ENCODE measurements around the gene TMPRSS4.
"Not testable (repeated sequence)": the region's sequence is repeated elsewhere in the genome, so short reads cannot be mapped to it uniquely, and the experiment has no call there.

The TMPRSS4 gene

DNA sequence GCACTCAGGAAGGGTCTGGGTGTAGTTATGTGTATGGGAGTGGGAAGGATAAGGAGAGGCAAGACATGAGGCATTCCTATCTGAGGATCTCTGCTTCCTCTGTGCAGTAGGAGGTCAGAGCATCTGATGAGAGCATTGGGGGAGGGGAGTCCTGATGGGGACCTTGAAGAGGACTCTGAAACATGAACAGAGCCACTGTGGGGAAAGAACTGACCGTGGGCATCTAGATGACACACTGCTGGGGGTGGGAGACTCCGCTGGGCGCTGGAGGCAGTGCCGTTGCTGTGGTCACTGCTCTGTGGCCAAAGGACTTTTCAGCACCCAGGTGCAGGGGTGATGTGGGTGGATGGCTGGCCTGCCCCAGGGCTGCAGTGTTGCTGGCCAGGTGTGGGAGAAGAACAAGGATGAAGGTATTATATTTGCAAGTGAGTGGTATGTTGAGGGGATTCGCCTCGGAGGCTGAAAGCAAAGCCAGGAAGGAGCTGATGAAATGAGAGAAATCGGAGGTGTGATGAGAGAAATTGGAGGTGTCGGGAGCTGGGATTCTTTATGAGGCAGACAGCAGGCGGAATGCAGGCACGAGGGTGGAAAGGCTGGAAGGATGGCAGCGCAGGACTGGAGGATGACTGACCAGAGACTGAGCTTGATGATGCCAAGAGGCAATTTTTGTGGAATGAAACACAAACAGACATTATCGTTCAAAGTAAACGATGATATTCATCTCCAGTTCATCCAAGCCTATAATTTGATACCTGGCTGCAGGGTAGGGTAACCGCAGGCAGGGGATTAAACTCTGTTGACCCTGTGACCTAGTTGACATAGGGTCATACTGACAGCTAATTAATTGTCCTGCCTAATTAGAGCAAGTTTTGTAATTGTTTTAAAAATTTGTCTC, 19.4 kb upstream of the TMPRSS4 start:
- DNase-seq = no peak

- DNase-seq = no peak
Observed at GRCh38 chr11:118058311-118059245, 18.3 kb upstream of the TMPRSS4 start.

GRCh38 chr11:118059246-118059940, 17.5 kb upstream of the TMPRSS4 start:
- DNase-seq = no peak

GRCh38 chr11:118060081-118060661, 16.7 kb upstream of the TMPRSS4 start:
- DNase-seq = no peak

GRCh38 chr11:118060869-118061268, 16.0 kb upstream of the TMPRSS4 start:
- no peak for DNase-seq

- no peak for DNase-seq
Observed at GRCh38 chr11:118061586-118062125, 15.2 kb upstream of the TMPRSS4 start.

DNA sequence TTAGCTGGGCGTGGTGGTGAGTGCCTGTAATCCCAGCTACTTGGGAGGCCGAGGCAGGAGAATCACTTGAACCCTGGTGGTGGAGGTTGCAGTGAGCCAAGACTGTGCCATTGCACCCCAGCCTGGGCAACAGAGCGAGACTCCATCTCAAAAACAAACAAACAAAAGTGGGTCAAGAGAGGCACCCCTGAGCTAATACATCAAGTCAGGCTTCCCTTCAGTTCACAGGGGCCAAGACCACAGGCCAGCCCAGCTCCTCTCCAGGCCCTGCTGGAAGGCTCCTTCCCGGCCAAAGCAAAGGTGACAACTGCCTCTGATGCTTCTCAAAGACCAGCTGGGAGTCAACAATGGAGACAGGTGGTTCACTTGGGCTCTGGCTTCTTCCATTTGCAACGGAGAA, 14.7 kb upstream of the TMPRSS4 start:
- not testable (repeated sequence) for DNase-seq

DNA sequence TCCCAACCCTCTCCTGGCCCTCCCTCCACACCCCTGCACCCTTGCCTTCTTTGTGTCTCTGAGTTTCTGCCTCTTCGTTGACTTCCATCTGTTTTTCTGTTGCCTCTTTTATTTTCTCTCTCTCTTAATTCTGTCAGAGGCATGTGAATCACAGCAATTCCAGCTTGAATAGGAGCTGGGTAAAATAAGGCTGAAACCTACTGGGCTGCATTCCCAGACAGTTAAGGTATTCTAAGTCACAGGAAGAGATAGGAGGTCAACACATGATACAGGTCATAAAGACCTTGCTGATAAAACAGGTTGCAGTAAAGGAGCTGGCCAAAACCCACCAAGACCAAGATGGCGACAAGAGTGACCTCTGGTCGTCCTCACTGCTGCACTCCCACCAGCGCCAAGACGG, 14.2 kb upstream of the TMPRSS4 start:
- not testable (repeated sequence) for DNase-seq

- DNase-seq = no peak
Observed at GRCh38 chr11:118064956-118065355, 11.9 kb upstream of the TMPRSS4 start.

DNA sequence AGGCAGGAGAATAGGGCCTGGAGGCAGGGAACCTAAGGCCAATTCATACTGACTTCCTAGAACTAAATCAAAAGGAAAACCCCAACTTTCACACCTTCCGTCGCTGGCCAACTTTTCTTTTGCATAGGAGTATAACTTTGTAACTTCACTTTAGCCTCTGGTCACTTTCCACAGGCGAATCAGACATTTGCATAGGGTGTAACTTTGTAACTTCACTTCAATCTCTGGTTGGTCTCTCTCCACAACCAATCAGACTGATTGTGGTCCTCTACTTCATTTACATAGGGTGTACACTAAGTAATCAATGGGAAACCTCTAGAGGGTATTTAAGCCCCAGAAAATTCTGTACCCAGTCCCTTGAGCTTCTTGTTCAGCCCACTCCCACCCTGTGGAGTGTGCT, 11.5 kb upstream of the TMPRSS4 start:
- no peak for DNase-seq

GRCh38 chr11:118067006-118067405, 9.9 kb upstream of the TMPRSS4 start:
- DNase-seq = no peak

GRCh38 chr11:118068206-118068944, 8.5 kb upstream of the TMPRSS4 start:
- DNase-seq = no peak

- DNase-seq = no peak
Observed at GRCh38 chr11:118068945-118069612, 7.8 kb upstream of the TMPRSS4 start.

DNA sequence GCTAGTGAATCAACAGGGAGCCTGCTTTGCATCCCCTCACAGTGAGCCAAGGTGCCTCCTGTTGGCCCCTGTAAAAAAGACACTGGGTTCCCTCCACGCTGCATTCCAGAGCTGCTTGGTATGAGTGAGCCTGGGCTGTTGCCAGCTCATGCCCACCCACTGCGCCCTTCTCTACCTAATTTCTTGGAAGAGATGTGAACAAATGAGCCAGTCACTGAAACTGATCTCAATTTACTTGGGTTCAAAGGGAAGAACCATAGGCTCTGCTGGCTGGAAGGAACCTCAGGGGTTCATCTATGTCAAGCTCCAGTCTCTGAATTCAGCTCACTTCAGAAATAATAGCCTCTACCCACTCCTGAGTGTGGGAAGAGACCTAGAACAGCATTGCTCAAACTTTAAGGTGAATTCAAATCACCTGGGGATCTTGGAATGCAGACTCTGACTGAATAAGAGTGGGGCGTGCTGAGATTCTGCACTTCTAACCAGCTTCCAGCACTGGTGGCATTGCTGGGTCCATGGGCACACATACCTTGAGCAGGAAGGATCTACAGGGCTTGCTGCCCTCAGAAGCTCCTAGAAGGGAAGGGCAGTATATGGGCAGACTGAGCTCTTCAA, 5.4 kb upstream of the TMPRSS4 start:
- no peak for DNase-seq

DNA sequence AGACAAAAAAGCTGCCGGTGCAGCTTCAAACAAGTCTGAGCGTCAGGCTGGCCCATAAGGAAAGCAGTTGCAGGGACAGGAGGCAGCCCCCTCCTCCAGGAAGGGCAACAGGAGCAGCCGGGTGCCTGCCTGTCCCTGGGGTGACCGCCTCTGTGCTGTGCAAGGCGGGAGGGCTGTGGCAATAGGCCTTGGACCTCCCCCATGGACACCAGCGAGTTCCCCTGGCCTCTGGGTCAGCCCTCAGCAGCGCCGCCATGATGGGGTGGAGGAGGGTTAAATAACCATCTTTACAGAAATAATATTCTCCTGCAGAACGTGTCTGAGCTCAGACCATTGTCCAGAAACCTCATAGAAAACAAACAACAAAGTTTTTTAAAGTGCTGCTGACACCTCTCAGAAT, 3.3 kb upstream of the TMPRSS4 start:
- DNase-seq = no peak

DNA sequence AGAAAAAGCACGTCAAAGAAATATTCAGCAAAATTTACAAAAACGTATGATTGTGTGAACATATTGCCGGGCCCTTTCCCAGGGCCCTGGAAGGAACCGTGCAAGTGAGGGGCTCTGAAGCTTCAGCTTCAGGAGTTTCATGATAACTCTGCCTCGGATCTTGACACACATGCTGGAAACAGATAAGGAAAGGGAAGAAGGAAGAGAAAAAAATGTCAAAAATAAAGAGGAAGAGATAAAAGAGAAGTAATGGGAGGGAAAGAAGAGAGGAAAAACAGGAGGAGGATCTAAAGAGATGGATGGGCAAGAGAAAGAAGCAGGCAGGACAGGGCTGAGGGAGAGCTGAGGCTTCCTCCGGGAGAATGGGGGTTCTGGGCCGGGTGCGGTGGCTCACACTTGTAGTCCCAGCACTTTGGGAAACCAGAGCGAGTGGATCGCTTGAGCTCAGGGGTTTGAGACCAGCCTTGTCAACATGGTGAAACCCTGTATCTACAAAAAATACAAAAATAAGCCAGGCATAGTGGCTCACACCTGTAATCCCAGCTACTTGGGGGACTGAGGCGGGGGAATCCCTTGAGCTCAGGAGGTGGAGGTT, 2.7 kb upstream of the TMPRSS4 start:
- no peak for DNase-seq

- no peak for DNase-seq
Observed at GRCh38 chr11:118074785-118075184, 2.1 kb upstream of the TMPRSS4 start.

DNA sequence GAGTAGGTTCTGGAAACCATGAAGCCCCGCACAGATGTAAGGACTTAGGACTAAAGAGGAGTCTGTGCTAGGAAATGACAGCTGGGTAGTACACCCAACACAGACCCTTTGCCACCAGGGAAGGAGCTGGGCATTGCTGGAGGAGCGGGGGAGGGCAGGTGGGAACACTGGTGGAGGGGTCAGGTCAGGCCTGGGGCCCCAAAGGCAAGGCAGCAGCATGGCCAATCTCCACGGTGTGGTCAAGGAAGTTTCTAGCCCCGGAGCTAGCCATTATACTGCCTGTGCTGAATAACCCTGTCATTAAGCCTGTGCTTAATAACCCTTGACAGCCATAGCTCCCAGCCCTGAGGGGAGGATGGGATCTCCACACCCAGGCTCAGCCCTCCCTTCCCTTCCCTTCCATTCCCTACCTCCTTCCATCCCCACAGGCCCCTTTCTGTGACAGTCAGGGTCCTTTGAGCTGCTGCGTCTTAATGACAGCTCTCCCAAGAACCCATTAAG, 2.1 kb downstream of the TMPRSS4 start:
- no peak for DNase-seq

- DNase-seq = no peak
Observed at GRCh38 chr11:118079491-118079890, 2.6 kb downstream of the TMPRSS4 start.

DNA sequence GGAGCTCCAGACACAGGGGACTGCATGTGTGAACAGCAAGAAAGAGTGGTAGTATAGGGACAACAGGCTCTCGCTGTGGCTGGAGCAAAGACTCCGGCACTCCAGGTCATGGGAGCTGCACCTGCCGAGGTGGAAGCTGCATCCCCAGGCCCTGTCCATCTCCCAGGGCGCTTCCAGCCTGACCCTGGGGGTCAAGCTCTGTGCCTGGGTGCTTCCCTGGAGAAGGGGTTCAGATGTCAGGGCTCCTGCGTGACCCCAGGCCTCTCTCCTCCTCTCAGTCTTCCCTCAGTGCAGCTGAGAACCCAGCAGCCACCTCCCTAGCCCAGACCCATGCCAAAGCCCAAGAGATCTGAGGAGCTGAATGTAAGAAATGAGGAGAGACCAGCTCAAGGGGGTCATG, 3.4 kb downstream of the TMPRSS4 start:
- no peak for DNase-seq

Data from activated CD4-positive, alpha-beta T cell treated with anti-CD3 and anti-CD28 coated beads for 1 hour (primary cell).